Erythroblast (primary cell): ENCODE measurements around the gene MRPS18C.

ENCODE experiments used
- GATA1 ChIP-seq: IDR thresholded peaks from 2 replicates; pipeline ENCODE4 v1.6.1; 2011; ENCODE audit warnings: low read depth, mild to moderate bottlenecking, control low read depth, low read length, moderate library complexity
- POLR2A ChIP-seq: IDR thresholded peaks from 2 replicates; pipeline ENCODE4 v1.6.1; 2011; ENCODE audit warnings: mild to moderate bottlenecking, low read length

- TF ChIP-seq POLR2A = peak; percentile 98
- no peak for TF ChIP-seq GATA1
Observed at GRCh38 chr4:83455281-83456183, at the start of gene MRPS18C, which contains the start of gene HELQ.
